K562 (cell line): ENCODE measurements around the gene C2orf92.
"Not testable (repeated sequence)": the region's sequence is repeated elsewhere in the genome, so short reads cannot be mapped to it uniquely, and the experiment has no call there.

Experiments used
- CTCF ChIP-seq, 3 experiments: IDR thresholded peaks in 2 of 3; conservative IDR thresholded peaks in 1 of 3; 2 replicates each; pipeline ENCODE4 v1.5.1; 2011 to 2012; ENCODE audit warnings: low read length in 3 of 3, mild to moderate bottlenecking in 3 of 3, control low read depth in 2 of 3, improper control_type of control experiment in 1 of 3, inconsistent platforms in 1 of 3, low read depth in 1 of 3, mixed read lengths in 1 of 3, moderate library complexity in 1 of 3; ENCODE audit not compliant: insufficient read depth in 2 of 3
- JUND ChIP-seq, 2 experiments: IDR thresholded peaks; 2 replicates in 1 of 2; 3 replicates in 1 of 2; pipeline ENCODE4 v1.6.1; 2011; ENCODE audit warnings: borderline replicate concordance in 2 of 2, low read depth in 2 of 2, low read length in 2 of 2, improper control_type of control experiment in 1 of 2, missing biosample characterization in 1 of 2, missing genetic modification characterization in 1 of 2, missing genetic modification reagents in 1 of 2
- RFX5 ChIP-seq: IDR thresholded peaks from 2 replicates; pipeline ENCODE4 v1.6.1; 2011; ENCODE audit warnings: low read depth, mild to moderate bottlenecking, improper control_type of control experiment, low read length
- TAF1 ChIP-seq: IDR thresholded peaks from 2 replicates; pipeline ENCODE4 v1.6.1; 2011; ENCODE audit warnings: mild to moderate bottlenecking, low read length, moderate library complexity; ENCODE audit not compliant: insufficient read depth, control insufficient read depth, severe bottlenecking; ENCODE audit errors: extremely low read depth
- USF2 ChIP-seq: sonication (generic); formaldehyde crosslinking; IDR thresholded peaks from 2 replicates; pipeline ENCODE4 v1.5.0; 2020; ENCODE audit warnings: missing genetic modification reagents
- ZNF24 ChIP-seq: fragments of 450-650 bp; IDR thresholded peaks from 2 replicates; pipeline ENCODE4 v1.6.1; 2016
- ZNF449 ChIP-seq: fragments of 250-450 bp; sonication (Bioruptor Pico); IDR thresholded peaks from 2 replicates; pipeline ENCODE4 v1.8.0; 2022; ENCODE audit warnings: moderate library complexity, mild to moderate bottlenecking, inconsistent platforms
- TF ChIP-seq, protein P1 (sequence below), 2 experiments: fragments of 450-650 bp in 1 of 2; sonication (generic) in 1 of 2; formaldehyde crosslinking in 1 of 2; IDR thresholded peaks in 1 of 2; conservative IDR thresholded peaks in 1 of 2; 2 replicates each; pipeline versions ENCODE4 v1.6.1 to v1.8.1; 2016 to 2023; ENCODE audit warnings: mild to moderate bottlenecking in 2 of 2, moderate library complexity in 2 of 2, inconsistent platforms in 1 of 2, missing genetic modification reagents in 1 of 2

DNA sequence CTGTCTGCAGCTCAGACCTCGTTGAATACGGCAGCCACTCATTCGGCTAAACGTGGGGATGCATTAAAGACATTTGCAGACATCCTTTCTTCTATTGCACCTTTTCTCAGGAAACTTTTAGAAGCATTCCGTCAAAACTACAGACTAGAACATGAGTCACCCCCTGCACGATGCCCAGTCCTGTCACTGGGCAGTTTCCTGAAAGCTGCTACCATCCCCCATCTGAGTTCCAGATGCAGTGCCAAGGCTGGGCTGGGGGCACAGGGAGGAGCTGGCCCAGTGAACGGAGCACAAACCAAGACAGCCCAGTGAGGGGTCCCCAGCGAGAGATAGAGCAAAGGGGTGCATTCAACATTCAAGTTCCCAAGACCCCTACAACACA lies 43.5 kb upstream of the C2orf92 start:
- TF ChIP-seq CTCF (IDR thresholded peaks at IDR 0.05 in 2 of 3, conservative IDR thresholded peaks at IDR 0.05 in 1 of 3; ENCODE audit: insufficient read depth in 2 of 3, low read depth in 1 of 3, low read length in 3 of 3); TAF1; ZNF24; JUND (IDR thresholded peaks at IDR 0.05; ENCODE audit: borderline replicate concordance, low read depth, low read length); JUND (tag; IDR thresholded peaks at IDR 0.05; ENCODE audit: borderline replicate concordance, low read depth, low read length); ZNF449 (CRISPR knock-in tag); RFX5; USF2 (CRISPR knock-in tag): not testable (repeated sequence)
- TF ChIP-seq, protein P1, sequence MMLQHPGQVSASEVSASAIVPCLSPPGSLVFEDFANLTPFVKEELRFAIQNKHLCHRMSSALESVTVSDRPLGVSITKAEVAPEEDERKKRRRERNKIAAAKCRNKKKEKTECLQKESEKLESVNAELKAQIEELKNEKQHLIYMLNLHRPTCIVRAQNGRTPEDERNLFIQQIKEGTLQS (IDR thresholded peaks at IDR 0.05) = not testable (repeated sequence)
- TF ChIP-seq, protein P1 (CRISPR knock-in tag; conservative IDR thresholded peaks at IDR 0.05) = not testable (repeated sequence)
